ENCODE measurements around the gene ANTXR1. TPM values are rescaled to one million over a fixed set of nuclear protein-coding genes. Genes with fewer than 3 reads are reported as not detected.

ANTXR1 gene
- total RNA-seq, 1 experiment from 2014 or later, result 48.3 TPM

DNA sequence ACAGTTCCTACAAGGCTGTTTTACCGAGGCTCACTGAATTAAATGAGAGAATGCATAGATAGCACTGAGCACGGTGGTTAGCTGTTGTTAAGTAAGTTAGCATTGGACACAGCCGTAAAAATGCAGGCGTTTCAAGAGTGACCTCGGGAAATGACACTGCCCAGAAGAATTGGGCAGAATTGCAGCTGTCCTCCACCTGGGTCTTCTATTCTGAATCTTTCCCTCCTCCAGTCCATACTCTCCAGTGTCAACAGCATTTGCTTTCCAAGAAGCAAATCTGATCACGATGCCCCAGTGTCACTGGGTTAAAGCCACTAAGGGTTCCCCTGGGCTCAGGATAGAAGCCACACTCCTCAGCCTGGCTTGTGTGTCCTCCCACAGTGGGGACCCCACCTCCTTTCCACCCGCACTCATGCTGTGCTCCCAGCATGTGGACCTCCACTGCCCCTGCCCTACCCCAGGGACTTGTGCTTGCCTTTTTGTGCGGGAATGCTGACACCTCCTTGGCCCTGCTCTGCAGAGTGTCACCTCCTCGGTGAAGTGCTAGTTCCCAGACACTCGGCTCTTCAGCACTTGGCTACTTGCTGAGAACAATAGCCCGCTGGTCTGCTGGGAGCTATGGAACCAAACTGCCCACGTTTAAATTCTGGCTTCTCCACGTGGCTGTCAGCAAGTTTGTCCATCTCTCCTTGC lies 135.0 kb downstream of the ANTXR1 start:
- Histone ChIP-seq H3K36me3 (ENCODE audit: low read depth) (no peaks in the 10 kb centered on the region), H2AFZ (no peak overlapping the region), H3K4me3 (no peak overlapping the region), H3K4me1 (replicated peaks; ENCODE audit: insufficient read depth) (peaks cover 15% of the 10 kb centered on the region), H3K79me2 (ENCODE audit: low read depth) (no peaks in the 10 kb centered on the region), H3K9me3 (ENCODE audit: insufficient read depth, low read depth) (peaks cover 8% of the 10 kb centered on the region; the same call in 1 of the 2 replicates), H3K27me3 (ENCODE audit: insufficient read depth, low read depth) (no peaks in the 10 kb centered on the region), H3K9me2 (ENCODE audit: insufficient read depth) (no peaks in the 10 kb centered on the region), H3K27ac (no peak overlapping the region), H3K4me2 (no peak overlapping the region), H4K20me1 (ENCODE audit: insufficient read depth) (no peaks in the 10 kb centered on the region), H3F3A (ENCODE audit: insufficient read depth, low read depth) (peaks cover 10% of the 10 kb centered on the region)
- BruUV-seq (replicated peaks), result no TSS peak
- ChIA-PET CTCF (no interaction called here), POLR2A (ENCODE audit: unreplicated experiment) (interaction anchor here (0.6 kb wide), 1 partner anchor 123 kb away, joined by 4 read pairs; no protein-coding TSS in a partner anchor)
- no peak for DNase-seq
- intact Hi-C loops (cut with micrococcal nuclease; ENCODE audit: unreplicated experiment), result no loop called here
- TF ChIP-seq CTCF (conservative IDR thresholded peaks at IDR 0.05), result no peak
- TF ChIP-seq EZH2 (IDR thresholded peaks at IDR 0.05; ENCODE audit: low read depth), result no peak

DNA sequence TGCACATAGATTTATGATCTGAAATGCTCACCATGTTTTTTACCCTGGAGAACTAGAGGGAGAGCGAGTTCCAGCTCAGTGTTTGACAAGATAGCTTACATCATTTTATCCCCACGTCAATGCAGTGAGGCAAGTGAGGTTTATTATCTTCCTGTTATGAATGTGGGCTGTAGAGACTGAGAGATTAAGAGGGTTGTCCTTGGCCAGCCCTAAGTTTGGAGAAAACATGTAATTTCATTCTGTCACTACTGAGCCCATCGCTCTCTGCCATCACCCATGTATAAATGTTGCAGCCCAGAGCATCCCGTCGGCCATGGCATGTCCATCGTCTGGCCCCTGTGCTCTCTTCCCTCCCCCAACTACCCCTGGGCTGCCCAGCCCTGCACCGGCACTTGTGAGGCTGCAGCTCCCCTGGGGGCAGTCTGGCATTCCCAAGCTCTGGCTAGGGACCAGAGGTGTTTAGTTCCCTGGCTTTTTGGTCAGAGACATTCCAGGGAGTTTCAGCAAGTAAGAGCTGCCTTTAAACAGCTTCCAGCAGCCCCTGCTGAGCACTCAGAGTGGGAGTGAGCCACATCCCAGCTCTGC lies 136.7 kb downstream of the ANTXR1 start:
- no peaks in the 10 kb centered on the region for H3K9me2 ChIP-seq (ENCODE audit: insufficient read depth)
- H3K4me3 ChIP-seq, result no peak overlapping the region
- H3K4me2 ChIP-seq, result no peak overlapping the region
- DNase-seq, result no peak
- ChIA-PET POLR2A (ENCODE audit: unreplicated experiment) (no interaction called here), CTCF (interaction anchor here (0.6 to 0.9 kb wide), 2 partner anchors 12 to 59 kb away, joined by 4 to 6 read pairs; no protein-coding TSS in a partner anchor)
- H3K4me1 ChIP-seq (replicated peaks; ENCODE audit: insufficient read depth), result no peaks in the 10 kb centered on the region
- no peaks in the 10 kb centered on the region for H3F3A ChIP-seq (ENCODE audit: insufficient read depth, low read depth)
- TF ChIP-seq EZH2 (IDR thresholded peaks at IDR 0.05; ENCODE audit: low read depth) (no peak), CTCF (conservative IDR thresholded peaks at IDR 0.05) (no peak)
- H4K20me1 ChIP-seq (ENCODE audit: insufficient read depth), result no peaks in the 10 kb centered on the region
- no peak overlapping the region for H3K27ac ChIP-seq
- no TSS peak for BruUV-seq (replicated peaks)
- H3K27me3 ChIP-seq (ENCODE audit: insufficient read depth, low read depth), result no peaks in the 10 kb centered on the region
- H2AFZ ChIP-seq, result no peak overlapping the region
- intact Hi-C loops (cut with micrococcal nuclease; ENCODE audit: unreplicated experiment), result no loop called here
- peaks cover 9% of the 10 kb centered on the region; the same call in 1 of the 2 replicates for H3K9me3 ChIP-seq (ENCODE audit: insufficient read depth, low read depth)
- no peaks in the 10 kb centered on the region for H3K79me2 ChIP-seq (ENCODE audit: low read depth)
- no peaks in the 10 kb centered on the region for H3K36me3 ChIP-seq (ENCODE audit: low read depth)

- Histone ChIP-seq H3K9me2 (ENCODE audit: insufficient read depth) (no peaks in the 10 kb centered on the region), H3K79me2 (ENCODE audit: low read depth) (no peaks in the 10 kb centered on the region), H3K9me3 (ENCODE audit: insufficient read depth, low read depth) (peaks cover 9% of the 10 kb centered on the region; the same call in 1 of the 2 replicates), H3K4me1 (replicated peaks; ENCODE audit: insufficient read depth) (no peaks in the 10 kb centered on the region), H3K36me3 (ENCODE audit: low read depth) (no peaks in the 10 kb centered on the region), H3K27me3 (ENCODE audit: insufficient read depth, low read depth) (no peaks in the 10 kb centered on the region), H2AFZ (no peak overlapping the region), H3K4me3 (no peak overlapping the region), H3F3A (ENCODE audit: insufficient read depth, low read depth) (no peaks in the 10 kb centered on the region), H4K20me1 (ENCODE audit: insufficient read depth) (no peaks in the 10 kb centered on the region), H3K27ac (no peak overlapping the region), H3K4me2 (no peak overlapping the region)
- no peak for DNase-seq
- TF ChIP-seq EZH2 (IDR thresholded peaks at IDR 0.05; ENCODE audit: low read depth) (no peak), CTCF (conservative IDR thresholded peaks at IDR 0.05) (no peak)
- BruUV-seq (replicated peaks), result no TSS peak
- intact Hi-C loops (cut with micrococcal nuclease; ENCODE audit: unreplicated experiment), result no loop called here
- POLR2A ChIA-PET (ENCODE audit: unreplicated experiment), result no interaction called here
- CTCF ChIA-PET, result no interaction called here
These were observed 139.0 kb downstream of the ANTXR1 start for GRCh38 chr2:69151931-69152330.
